MCF 10A (cell line): ENCODE data around the gene ADAM8. TPM values are rescaled to one million over a fixed set of nuclear protein-coding genes. Genes with fewer than 3 reads are reported as not detected.
A peak's percentile ranks its signal among the peaks of the same experiment; 100 is the strongest.

ENCODE experiments used
- BruUV-seq: library from RNA; stranded (reverse); fragments of 400-500 nt; replicated peaks from 2 replicates; lab custom pipeline; 2021; lab: Mats Ljungman, UMichigan
- CTCF ChIA-PET: fragments of 300-600 bp; sonication (Branson Sonifier 250); formaldehyde crosslinking; extraction: SDS; loops from one replicate; lab custom pipeline; 2021; ENCODE audit warnings: antibody characterized with exemption, inconsistent platforms; lab: Yijun Ruan, JAX
- POLR2A ChIA-PET: fragments of 300-600, 350-650 bp; sonication (Branson Sonifier 250); formaldehyde crosslinking; extraction: SDS; loops from one replicate; lab custom pipeline; 2020; ENCODE audit warnings: antibody characterized with exemption, inconsistent platforms; lab: Yijun Ruan, JAX
- DNase-seq: peaks from one replicate; pipeline ENCODE4 v3.0.0-alpha.2; 2018; ENCODE audit not compliant: unreplicated experiment
- H3K27ac Mint-ChIP-seq: one replicate; pipeline ENCODE4 v1.8.0; 2022; ENCODE audit warnings: mild to moderate bottlenecking, low read depth, mixed read lengths; ENCODE audit not compliant: unreplicated experiment
- H3K27me3 Mint-ChIP-seq: one replicate; pipeline ENCODE4 v1.8.0; 2022; ENCODE audit warnings: mixed read lengths; ENCODE audit not compliant: insufficient read depth, unreplicated experiment
- H3K36me3 Mint-ChIP-seq: one replicate; pipeline ENCODE4 v1.8.0; 2022; ENCODE audit warnings: mild to moderate bottlenecking, moderate library complexity, mixed read lengths; ENCODE audit not compliant: insufficient read depth, unreplicated experiment
- H3K4me1 Mint-ChIP-seq: one replicate; pipeline ENCODE4 v1.8.0; 2022; ENCODE audit warnings: mixed read lengths; ENCODE audit not compliant: insufficient read depth, unreplicated experiment
- H3K4me3 Mint-ChIP-seq: one replicate; pipeline ENCODE4 v1.8.0; 2022; ENCODE audit warnings: mild to moderate bottlenecking, moderate library complexity, mixed read lengths; ENCODE audit not compliant: unreplicated experiment
- H3K9me3 Mint-ChIP-seq: one replicate; pipeline ENCODE4 v1.8.0; 2022; ENCODE audit warnings: mixed read lengths; ENCODE audit not compliant: unreplicated experiment
- CTCF ChIP-seq: fragments of 200-600 bp; IDR thresholded peaks from one replicate; pipeline ENCODE4 v1.8.0; 2022; ENCODE audit warnings: antibody characterized with exemption, mild to moderate bottlenecking; ENCODE audit not compliant: unreplicated experiment
- intact Hi-C: fragments of 100-400 bp; cut with micrococcal nuclease; formaldehyde crosslinking; loops from 2 replicates; pipeline ENCODE4 v1.14.1; 2022
- total RNA-seq: library from RNA; stranded (reverse); gene quantifications from 2 replicates; pipeline ENCODE4 v1.2.3, GENCODE V29; 2022

ADAM8 gene
- total RNA-seq, 1 experiment from 2014 or later = 23.2 TPM

- BruUV-seq = no TSS peak
- POLR2A ChIA-PET = interaction anchor here (0.7 to 3.7 kb wide), 4 partner anchors 19 to 478 kb away, joined by 3 to 45 read pairs (median 5); partner anchors contain the start of gene ADAM8
- DNase-seq = peak; percentile 78
- CTCF ChIA-PET = interaction anchor here (0.6 to 3.9 kb wide), 25 partner anchors 9 to 757 kb away, joined by 3 to 25 read pairs (median 3); partner anchors contain the start of gene MTG1
- Mint-ChIP-seq H3K27ac (peak overlapping the region; percentile 4), H3K27me3 (no peaks in the 10 kb centered on the region), H3K4me1 (peaks cover 33% of the 10 kb centered on the region), H3K4me3 (peak overlapping the region; percentile 44), H3K36me3 (peaks cover 6% of the 10 kb centered on the region), H3K9me3 (no peaks in the 10 kb centered on the region)
- intact Hi-C loops = loop anchor here (2.0 to 5.0 kb wide), 2 partner anchors 21 to 116 kb away; no protein-coding TSS in a partner anchor
- TF ChIP-seq CTCF = no peak
Measured at GRCh38 chr10:133258066-133258817, 18.4 kb downstream of the ADAM8 start.

- peak; percentile 87 for DNase-seq
- Mint-ChIP-seq H3K4me1 (peaks cover 33% of the 10 kb centered on the region), H3K27ac (peak overlapping the region; percentile 4), H3K9me3 (no peaks in the 10 kb centered on the region), H3K4me3 (peak overlapping the region; percentile 44), H3K36me3 (peaks cover 6% of the 10 kb centered on the region), H3K27me3 (no peaks in the 10 kb centered on the region)
- intact Hi-C loops = loop anchor here (1.0 to 5.0 kb wide), 3 partner anchors 21 to 353 kb away; no protein-coding TSS in a partner anchor
- TF ChIP-seq CTCF = peak; percentile 40
- CTCF ChIA-PET = interaction anchor here (0.6 to 3.9 kb wide), 24 partner anchors 10 to 756 kb away, joined by 3 to 25 read pairs (median 4); partner anchors contain the start of gene MTG1
- no TSS peak for BruUV-seq
- POLR2A ChIA-PET = interaction anchor here (0.5 to 3.7 kb wide), 7 partner anchors 19 to 845 kb away, joined by 3 to 45 read pairs (median 3); partner anchors contain the start of gene ADAM8
Measured at GRCh38 chr10:133257489-133258065, 19.1 kb downstream of the ADAM8 start.

GRCh38 chr10:133255323-133255722 lies 21.3 kb downstream of the ADAM8 start:
- H3K4me3 Mint-ChIP-seq = no peak overlapping the region
- POLR2A ChIA-PET = no interaction called here
- TF ChIP-seq CTCF = no peak
- peaks cover 7% of the 10 kb centered on the region for H3K27me3 Mint-ChIP-seq
- H3K27ac Mint-ChIP-seq = no peak overlapping the region
- intact Hi-C loops = loop anchor here (5.0 kb wide), 1 partner anchor 113 kb away; no protein-coding TSS in a partner anchor
- CTCF ChIA-PET = interaction anchor here (0.6 to 1.0 kb wide), 2 partner anchors 48 to 74 kb away, joined by 3 read pairs; no protein-coding TSS in a partner anchor
- no TSS peak for BruUV-seq
- peaks cover 25% of the 10 kb centered on the region for H3K4me1 Mint-ChIP-seq
- H3K9me3 Mint-ChIP-seq = no peaks in the 10 kb centered on the region
- H3K36me3 Mint-ChIP-seq = peaks cover 6% of the 10 kb centered on the region
- DNase-seq = no peak
